OCI-LY3 (cell line): ENCODE measurements around the gene ZNF460.

Source experiments
- H2AFZ ChIP-seq: fragments of 200-600, 300-600 bp; shearing (Covaris generic); 2 replicates; pipeline ENCODE4 v1.6.0; 2014; ENCODE audit warnings: antibody characterized with exemption, low read depth, low read length
- H3K27ac ChIP-seq: fragments of 200-600, 300-600 bp; sonication (generic); 2 replicates; pipeline ENCODE4 v1.5.1; 2014; ENCODE audit warnings: mild to moderate bottlenecking, low read length, moderate library complexity, mixed read lengths
- H3K27me3 ChIP-seq: fragments of 200-600, 300-600 bp; sonication (generic); 2 replicates; pipeline ENCODE4 v1.6.1; 2014; ENCODE audit warnings: low read depth, low read length, mixed read lengths
- H3K36me3 ChIP-seq: fragments of 200-600, 300-600 bp; sonication (generic); replicated peaks from 2 replicates; pipeline ENCODE3; 2014; ENCODE audit warnings: low read depth, low read length, mixed read lengths
- H3K4me1 ChIP-seq: fragments of 300-600, 200-600 bp; sonication (generic); 2 replicates; pipeline ENCODE4 v1.6.1; 2014; ENCODE audit warnings: low read length, mixed read lengths
- H3K4me2 ChIP-seq: fragments of 200-600, 300-600 bp; sonication (generic); 2 replicates; pipeline ENCODE4 v1.6.1; 2014; ENCODE audit warnings: low read length, mixed read lengths
- H3K4me3 ChIP-seq: fragments of 300-600, 200-600 bp; sonication (generic); 2 replicates; pipeline ENCODE4 v1.5.1; 2014; ENCODE audit warnings: antibody characterized with exemption, mild to moderate bottlenecking, low read length, moderate library complexity
- H3K79me2 ChIP-seq: fragments of 300-600, 200-600 bp; shearing (Covaris generic); 2 replicates; pipeline ENCODE4 v1.6.1; 2014; ENCODE audit warnings: mild to moderate bottlenecking, low read length, mixed read lengths
- H3K9ac ChIP-seq: fragments of 300-600, 200-600 bp; shearing (Covaris generic); 2 replicates; pipeline ENCODE4 v1.6.0; 2014; ENCODE audit warnings: mild to moderate bottlenecking, low read length, moderate library complexity
- H3K9me3 ChIP-seq: fragments of 200-600, 300-600 bp; shearing (Covaris generic); 2 replicates; pipeline ENCODE4 v1.6.1; 2014; ENCODE audit warnings: low read length, mixed read lengths; ENCODE audit not compliant: insufficient read depth
- H4K20me1 ChIP-seq: fragments of 200-600, 300-600 bp; sonication (generic); 2 replicates; pipeline ENCODE4 v1.6.1; 2016; ENCODE audit warnings: low read length, mixed read lengths; ENCODE audit not compliant: insufficient read depth
- CTCF ChIP-seq: fragments of 200-600, 300-600 bp; sonication (generic); IDR thresholded peaks from 2 replicates; pipeline ENCODE4 v1.5.1; 2014; ENCODE audit warnings: antibody characterized with exemption, low read length, low read depth
- EZH2phosphoT487 ChIP-seq: fragments of 200-600 bp; shearing (Covaris generic); IDR thresholded peaks from 2 replicates; pipeline ENCODE4 v1.6.1; 2018; ENCODE audit warnings: antibody characterized with exemption, mixed run types, low read depth

The ZNF460 gene

DNA sequence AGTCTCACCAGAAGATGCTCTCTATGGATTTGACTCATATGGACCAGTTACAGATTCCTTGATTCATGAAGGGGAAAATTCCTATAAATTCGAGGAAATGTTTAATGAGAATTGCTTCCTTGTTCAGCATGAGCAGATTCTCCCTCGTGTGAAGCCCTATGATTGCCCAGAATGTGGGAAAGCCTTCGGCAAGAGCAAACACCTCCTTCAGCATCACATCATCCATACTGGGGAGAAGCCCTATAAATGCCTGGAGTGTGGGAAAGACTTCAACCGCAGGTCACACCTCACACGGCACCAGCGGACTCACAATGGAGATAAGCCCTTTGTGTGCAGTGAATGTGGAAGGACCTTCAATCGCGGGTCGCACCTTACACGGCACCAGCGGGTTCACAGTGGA lies 10.7 kb downstream of the ZNF460 start:
- peaks cover 100% of the 10 kb centered on the region for H3K79me2 ChIP-seq

DNA sequence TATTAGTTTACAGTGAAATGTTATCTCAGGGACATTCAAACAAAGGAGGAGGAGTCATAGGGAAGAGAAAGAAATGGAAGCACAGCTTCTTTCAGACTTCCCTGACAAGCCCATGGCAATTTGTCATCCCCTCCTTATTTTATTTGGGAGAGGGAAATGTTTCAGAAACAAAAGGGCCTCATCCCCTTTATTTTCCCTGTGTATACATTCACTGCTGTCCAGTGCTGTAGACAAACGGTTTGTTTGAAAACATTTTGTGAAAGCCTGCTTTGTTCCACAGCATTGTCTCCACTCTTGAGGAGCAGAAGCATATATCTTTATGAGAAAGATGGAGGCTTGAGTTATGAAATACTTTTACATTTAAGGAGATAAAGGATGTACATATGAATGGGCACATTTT lies 12.3 kb downstream of the ZNF460 start:
- Histone ChIP-seq H3K9me3 (peaks cover 4% of the 10 kb centered on the region; the same call in 1 of the 2 replicates), H3K9ac (no peak overlapping the region), H3K27ac (no peak overlapping the region), H2AFZ (no peak overlapping the region), H3K4me2 (no peak overlapping the region), H3K4me1 (peaks cover 9% of the 10 kb centered on the region), H3K79me2 (peaks cover 100% of the 10 kb centered on the region), H3K36me3 (peaks cover 91% of the 10 kb centered on the region), H3K4me3 (no peak overlapping the region), H3K27me3 (no peaks in the 10 kb centered on the region), H4K20me1 (peaks cover 89% of the 10 kb centered on the region)
- no peak for TF ChIP-seq EZH2phosphoT487
- no peak for TF ChIP-seq CTCF

More for the DNA sequence above, 10.7 kb downstream of the ZNF460 start:
- H3K4me2 ChIP-seq = no peak overlapping the region
- H2AFZ ChIP-seq = no peak overlapping the region
- H3K9ac ChIP-seq = no peak overlapping the region
- H3K4me1 ChIP-seq = peaks cover 13% of the 10 kb centered on the region
- H3K27me3 ChIP-seq = no peaks in the 10 kb centered on the region
- peaks cover 94% of the 10 kb centered on the region for H3K36me3 ChIP-seq
- H3K9me3 ChIP-seq = peaks cover 4% of the 10 kb centered on the region; the same call in 1 of the 2 replicates
- H4K20me1 ChIP-seq = peaks cover 90% of the 10 kb centered on the region
- H3K27ac ChIP-seq = no peak overlapping the region
- TF ChIP-seq EZH2phosphoT487 (no peak), CTCF (no peak)
- no peak overlapping the region for H3K4me3 ChIP-seq

DNA sequence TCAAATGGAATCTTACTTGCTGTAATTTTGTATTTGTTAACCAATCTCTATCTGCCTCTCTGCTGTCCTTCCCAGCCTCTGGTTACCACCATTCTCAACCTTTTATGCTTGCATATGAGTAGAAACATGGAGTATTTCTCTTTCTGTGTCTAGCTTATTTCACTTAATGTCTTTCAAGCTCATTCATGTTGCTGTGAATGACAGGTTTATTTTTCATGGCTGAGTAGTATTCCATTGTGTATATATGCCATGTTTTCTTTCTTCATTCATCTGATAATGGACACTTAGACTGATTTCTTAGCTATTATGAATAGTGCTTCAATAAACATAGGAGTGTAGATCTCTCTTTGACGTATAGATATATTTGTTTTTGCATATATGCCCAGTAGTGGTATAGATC lies 13.4 kb downstream of the ZNF460 start:
- H3K27me3 ChIP-seq = no peaks in the 10 kb centered on the region
- H3K79me2 ChIP-seq = peaks cover 100% of the 10 kb centered on the region
- H3K4me3 ChIP-seq = no peak overlapping the region
- peaks cover 4% of the 10 kb centered on the region; the same call in 1 of the 2 replicates for H3K9me3 ChIP-seq
- H3K27ac ChIP-seq = no peak overlapping the region
- TF ChIP-seq CTCF (no peak), EZH2phosphoT487 (no peak)
- peaks cover 89% of the 10 kb centered on the region for H3K36me3 ChIP-seq
- no peak overlapping the region for H3K4me2 ChIP-seq
- H2AFZ ChIP-seq = no peak overlapping the region
- H4K20me1 ChIP-seq = peaks cover 84% of the 10 kb centered on the region
- no peak overlapping the region for H3K9ac ChIP-seq
- no peaks in the 10 kb centered on the region for H3K4me1 ChIP-seq

GRCh38 chr19:57302020-57302465 lies 21.8 kb downstream of the ZNF460 start:
- Histone ChIP-seq H3K4me1 (no peaks in the 10 kb centered on the region), H3K36me3 (peaks cover 62% of the 10 kb centered on the region), H3K27me3 (no peaks in the 10 kb centered on the region), H3K4me2 (no peak overlapping the region), H3K9me3 (no peaks in the 10 kb centered on the region), H3K9ac (no peak overlapping the region), H2AFZ (no peak overlapping the region), H3K79me2 (peaks cover 68% of the 10 kb centered on the region), H3K27ac (no peak overlapping the region), H3K4me3 (no peak overlapping the region), H4K20me1 (peaks cover 58% of the 10 kb centered on the region)
- TF ChIP-seq CTCF = no peak
- no peak for TF ChIP-seq EZH2phosphoT487
